CD4-positive, alpha-beta T cell (primary cell): ENCODE results near the gene SPOPL. TPM values are rescaled to one million over a fixed set of nuclear protein-coding genes. Genes with fewer than 3 reads are reported as not detected.

Source experiments
- ATAC-seq: fragments of 200-7000 bp; cut with Tn5 transposase; one replicate; pipeline ENCODE4 v1.10.0; 2022; ENCODE audit warnings: mild to moderate bottlenecking; ENCODE audit not compliant: poor library complexity
- CTCF ChIA-PET: fragments of 350-600 bp; sonication (Branson Sonifier 250); formaldehyde crosslinking; loops from one replicate; lab custom pipeline; 2021; ENCODE audit warnings: antibody characterized with exemption, inconsistent platforms; lab: Charles Lee
- POLR2A ChIA-PET: fragments of 350-600 bp; sonication (Branson Sonifier 250); formaldehyde crosslinking; loops from one replicate; lab custom pipeline; 2021; ENCODE audit warnings: antibody characterized with exemption, inconsistent platforms; lab: Charles Lee
- DNase-seq, 14 experiments: peaks; one replicate each; pipeline ENCODE4 v3.0.0-alpha.2; 2013 to 2020; ENCODE audit warnings: mixed read lengths in 2 of 14
- H3K27ac ChIP-seq, 2 donors: one replicate each; pipeline versions ENCODE4 v1.5.1 to v1.7.0; 2013; ENCODE audit warnings: low read length in 2 of 2, low read depth in 1 of 2, mild to moderate bottlenecking in 1 of 2
- H3K27me3 ChIP-seq, 2 experiments: 1 replicate in 1 of 2; 2 replicates in 1 of 2; pipeline versions ENCODE4 v1.6.1 to v1.7.0; 2013; ENCODE audit warnings: low read length in 2 of 2, control low read depth in 1 of 2, mild to moderate bottlenecking in 1 of 2, moderate library complexity in 1 of 2; ENCODE audit not compliant: insufficient read depth in 2 of 2, control insufficient read depth in 1 of 2
- H3K36me3 ChIP-seq: one replicate; pipeline ENCODE4 v1.6.1; 2013; ENCODE audit warnings: low read length, control low read depth; ENCODE audit not compliant: insufficient read depth
- H3K4me1 ChIP-seq: one replicate; pipeline ENCODE4 v1.6.1; 2013; ENCODE audit warnings: low read length, control low read depth; ENCODE audit not compliant: insufficient read depth
- H3K4me3 ChIP-seq: one replicate; pipeline ENCODE4 v1.5.1; 2013; ENCODE audit warnings: mild to moderate bottlenecking, low read length, moderate library complexity
- H3K9me3 ChIP-seq, 2 experiments: 1 replicate in 1 of 2; 2 replicates in 1 of 2; pipeline versions ENCODE4 v1.6.1 to v1.7.0; 2013; ENCODE audit warnings: low read length in 2 of 2, mild to moderate bottlenecking in 2 of 2, control low read depth in 1 of 2, moderate library complexity in 1 of 2; ENCODE audit not compliant: control insufficient read depth in 1 of 2, insufficient read depth in 1 of 2
- H3K27ac Mint-ChIP-seq: one replicate; pipeline ENCODE4 v1.8.0; 2020; ENCODE audit warnings: mixed read lengths
- H3K27me3 Mint-ChIP-seq: one replicate; pipeline ENCODE4 v1.8.0; 2021; ENCODE audit warnings: mixed read lengths
- H3K36me3 Mint-ChIP-seq: one replicate; pipeline ENCODE4 v1.8.0; 2021; ENCODE audit warnings: low read depth, mixed read lengths
- H3K4me1 Mint-ChIP-seq: one replicate; pipeline ENCODE4 v1.8.0; 2021; ENCODE audit warnings: low read depth, mixed read lengths
- H3K4me3 Mint-ChIP-seq: one replicate; pipeline ENCODE4 v1.8.0; 2020; ENCODE audit warnings: mild to moderate bottlenecking, mixed read lengths
- H3K9me3 Mint-ChIP-seq: one replicate; pipeline ENCODE4 v1.8.0; 2020; ENCODE audit warnings: mixed read lengths
- intact Hi-C, 2 experiments: fragments of 100-400 bp; cut with DNase I in 1 of 2; cut with micrococcal nuclease in 1 of 2; formaldehyde crosslinking; loops; one replicate each; pipeline versions ENCODE4 v1.15.1 to v1.9.0; 2023 to 2025; cut with DNase I, micrococcal nuclease
- total RNA-seq, 174 experiments: library from RNA in 2 of 174; stranded (reverse) in 2 of 174; gene quantifications; one replicate each; pipeline ENCODE4 v1.2.3 and lab custom pipeline; 2021 to 2026
- TF ChIP-seq, protein P1 (sequence below): fragments of 200-600 bp; IDR thresholded peaks from one replicate; pipeline ENCODE4 v1.8.0; 2022; ENCODE audit warnings: antibody characterized with exemption, mild to moderate bottlenecking

SPOPL gene
- total RNA-seq, 2 experiments from 2014 or later: 12.0 to 13.2 TPM

- intact Hi-C loops: no loop called here
- no peak overlapping the region for H3K4me3 Mint-ChIP-seq
- Histone ChIP-seq H3K36me3 (peaks cover 17% of the 10 kb centered on the region), H3K4me3 (no peak overlapping the region), H3K27ac (no peak overlapping the region), H3K9me3 (no peaks in the 10 kb centered on the region), H3K27me3 (no peaks in the 10 kb centered on the region), H3K4me1 (no peaks in the 10 kb centered on the region)
- no peak overlapping the region for H3K27ac Mint-ChIP-seq
- POLR2A ChIA-PET: no interaction called here
- H3K36me3 Mint-ChIP-seq: peaks cover 49% of the 10 kb centered on the region
- H3K4me1 Mint-ChIP-seq: peaks cover 18% of the 10 kb centered on the region
- DNase-seq (no peak), ATAC-seq (no peak)
- H3K27me3 Mint-ChIP-seq: no peaks in the 10 kb centered on the region
- CTCF ChIA-PET: no interaction called here
- TF ChIP-seq, protein P1, sequence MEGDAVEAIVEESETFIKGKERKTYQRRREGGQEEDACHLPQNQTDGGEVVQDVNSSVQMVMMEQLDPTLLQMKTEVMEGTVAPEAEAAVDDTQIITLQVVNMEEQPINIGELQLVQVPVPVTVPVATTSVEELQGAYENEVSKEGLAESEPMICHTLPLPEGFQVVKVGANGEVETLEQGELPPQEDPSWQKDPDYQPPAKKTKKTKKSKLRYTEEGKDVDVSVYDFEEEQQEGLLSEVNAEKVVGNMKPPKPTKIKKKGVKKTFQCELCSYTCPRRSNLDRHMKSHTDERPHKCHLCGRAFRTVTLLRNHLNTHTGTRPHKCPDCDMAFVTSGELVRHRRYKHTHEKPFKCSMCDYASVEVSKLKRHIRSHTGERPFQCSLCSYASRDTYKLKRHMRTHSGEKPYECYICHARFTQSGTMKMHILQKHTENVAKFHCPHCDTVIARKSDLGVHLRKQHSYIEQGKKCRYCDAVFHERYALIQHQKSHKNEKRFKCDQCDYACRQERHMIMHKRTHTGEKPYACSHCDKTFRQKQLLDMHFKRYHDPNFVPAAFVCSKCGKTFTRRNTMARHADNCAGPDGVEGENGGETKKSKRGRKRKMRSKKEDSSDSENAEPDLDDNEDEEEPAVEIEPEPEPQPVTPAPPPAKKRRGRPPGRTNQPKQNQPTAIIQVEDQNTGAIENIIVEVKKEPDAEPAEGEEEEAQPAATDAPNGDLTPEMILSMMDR: no peak
- H3K9me3 Mint-ChIP-seq: no peaks in the 10 kb centered on the region
These were observed 48.6 kb downstream of the SPOPL start for GRCh38 chr2:138550172-138550571.

GRCh38 chr2:138550670-138551287 lies 49.2 kb downstream of the SPOPL start:
- TF ChIP-seq, protein P1: no peak
- intact Hi-C loops: no loop called here
- ATAC-seq: no peak

GRCh38 chr2:138554123-138554522 lies 52.6 kb downstream of the SPOPL start:
- no peak overlapping the region for H3K27ac ChIP-seq
- ATAC-seq (no peak), DNase-seq (no peak)
- no peaks in the 10 kb centered on the region for H3K27me3 ChIP-seq
- Mint-ChIP-seq H3K36me3 (peaks cover 59% of the 10 kb centered on the region), H3K27ac (no peak overlapping the region), H3K9me3 (no peaks in the 10 kb centered on the region), H3K27me3 (no peaks in the 10 kb centered on the region), H3K4me3 (no peak overlapping the region), H3K4me1 (peaks cover 4% of the 10 kb centered on the region)
- POLR2A ChIA-PET: no interaction called here
- CTCF ChIA-PET: interaction anchor here (0.7 to 1.3 kb wide), 2 partner anchors 12 to 536 kb away, joined by 3 read pairs; no protein-coding TSS in a partner anchor
- H3K4me3 ChIP-seq: no peak overlapping the region
- H3K4me1 ChIP-seq: no peaks in the 10 kb centered on the region
- no peaks in the 10 kb centered on the region for H3K9me3 ChIP-seq
- intact Hi-C loops: no loop called here
- TF ChIP-seq, protein P1: no peak
- H3K36me3 ChIP-seq: peaks cover 22% of the 10 kb centered on the region

More at GRCh38 chr2:138550670-138551287, 49.2 kb downstream of the SPOPL start:
- H3K27ac ChIP-seq: no peak overlapping the region
- no peaks in the 10 kb centered on the region for H3K27me3 ChIP-seq
- ChIA-PET CTCF (no interaction called here), POLR2A (interaction anchor here (0.6 kb wide), 1 partner anchor 25 kb away, joined by 3 read pairs; no protein-coding TSS in a partner anchor)
- Mint-ChIP-seq H3K36me3 (peaks cover 55% of the 10 kb centered on the region), H3K27ac (peak overlapping the region; percentile 38), H3K4me3 (no peak overlapping the region), H3K9me3 (no peaks in the 10 kb centered on the region), H3K27me3 (no peaks in the 10 kb centered on the region), H3K4me1 (peaks cover 18% of the 10 kb centered on the region)
- DNase-seq: no peak
- no peaks in the 10 kb centered on the region for H3K4me1 ChIP-seq
- H3K4me3 ChIP-seq: no peak overlapping the region
- peaks cover 17% of the 10 kb centered on the region for H3K36me3 ChIP-seq
- no peaks in the 10 kb centered on the region for H3K9me3 ChIP-seq
